GM21515 (cell line): ENCODE measurements around the gene MUC6.

Source experiments
- ATAC-seq: cut with Tn5 transposase; IDR thresholded peaks from one replicate; pipeline ENCODE4 v1.9.1; 2021; ENCODE audit not compliant: unreplicated experiment

MUC6 gene, protein sequence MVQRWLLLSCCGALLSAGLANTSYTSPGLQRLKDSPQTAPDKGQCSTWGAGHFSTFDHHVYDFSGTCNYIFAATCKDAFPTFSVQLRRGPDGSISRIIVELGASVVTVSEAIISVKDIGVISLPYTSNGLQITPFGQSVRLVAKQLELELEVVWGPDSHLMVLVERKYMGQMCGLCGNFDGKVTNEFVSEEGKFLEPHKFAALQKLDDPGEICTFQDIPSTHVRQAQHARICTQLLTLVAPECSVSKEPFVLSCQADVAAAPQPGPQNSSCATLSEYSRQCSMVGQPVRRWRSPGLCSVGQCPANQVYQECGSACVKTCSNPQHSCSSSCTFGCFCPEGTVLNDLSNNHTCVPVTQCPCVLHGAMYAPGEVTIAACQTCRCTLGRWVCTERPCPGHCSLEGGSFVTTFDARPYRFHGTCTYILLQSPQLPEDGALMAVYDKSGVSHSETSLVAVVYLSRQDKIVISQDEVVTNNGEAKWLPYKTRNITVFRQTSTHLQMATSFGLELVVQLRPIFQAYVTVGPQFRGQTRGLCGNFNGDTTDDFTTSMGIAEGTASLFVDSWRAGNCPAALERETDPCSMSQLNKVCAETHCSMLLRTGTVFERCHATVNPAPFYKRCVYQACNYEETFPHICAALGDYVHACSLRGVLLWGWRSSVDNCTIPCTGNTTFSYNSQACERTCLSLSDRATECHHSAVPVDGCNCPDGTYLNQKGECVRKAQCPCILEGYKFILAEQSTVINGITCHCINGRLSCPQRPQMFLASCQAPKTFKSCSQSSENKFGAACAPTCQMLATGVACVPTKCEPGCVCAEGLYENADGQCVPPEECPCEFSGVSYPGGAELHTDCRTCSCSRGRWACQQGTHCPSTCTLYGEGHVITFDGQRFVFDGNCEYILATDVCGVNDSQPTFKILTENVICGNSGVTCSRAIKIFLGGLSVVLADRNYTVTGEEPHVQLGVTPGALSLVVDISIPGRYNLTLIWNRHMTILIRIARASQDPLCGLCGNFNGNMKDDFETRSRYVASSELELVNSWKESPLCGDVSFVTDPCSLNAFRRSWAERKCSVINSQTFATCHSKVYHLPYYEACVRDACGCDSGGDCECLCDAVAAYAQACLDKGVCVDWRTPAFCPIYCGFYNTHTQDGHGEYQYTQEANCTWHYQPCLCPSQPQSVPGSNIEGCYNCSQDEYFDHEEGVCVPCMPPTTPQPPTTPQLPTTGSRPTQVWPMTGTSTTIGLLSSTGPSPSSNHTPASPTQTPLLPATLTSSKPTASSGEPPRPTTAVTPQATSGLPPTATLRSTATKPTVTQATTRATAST (N-terminal part only)

DNA sequence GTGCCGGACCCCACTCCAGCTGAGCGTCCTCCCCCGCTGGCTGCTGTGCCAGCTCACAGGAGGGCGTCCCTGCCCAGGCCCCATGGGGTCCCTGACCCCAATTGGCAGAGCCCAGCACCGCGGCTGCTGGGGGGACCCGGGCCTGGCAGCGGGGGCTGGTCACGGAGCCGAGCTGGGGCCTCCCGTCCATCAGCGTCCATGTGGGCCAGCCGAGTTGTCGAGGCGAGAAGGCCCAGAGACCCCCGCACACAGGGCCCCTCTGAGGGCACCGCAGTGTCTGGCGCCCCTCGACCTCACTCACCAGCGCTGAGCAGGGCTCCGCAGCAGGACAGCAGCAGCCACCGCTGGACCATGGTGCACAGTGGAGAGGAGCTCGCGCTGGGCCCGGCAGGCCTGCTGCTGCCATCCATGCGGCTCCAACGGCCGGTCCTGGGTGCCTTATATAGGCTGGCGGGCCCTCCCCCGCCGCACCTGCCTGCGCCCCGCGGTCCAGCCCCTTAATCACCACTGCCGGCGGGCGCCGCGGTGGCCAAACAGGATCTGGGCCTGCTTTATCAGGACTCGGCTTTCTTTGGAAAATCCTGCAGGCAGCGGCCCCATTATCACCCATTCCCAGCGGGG lies at the start of gene MUC6:
Gene MUC6, minus strand, starts transcription at position 416 of the 621 bp plus-strand sequence. Its CDS starts 63 bp downstream, at position 353.
- ATAC-seq = no peak

DNA sequence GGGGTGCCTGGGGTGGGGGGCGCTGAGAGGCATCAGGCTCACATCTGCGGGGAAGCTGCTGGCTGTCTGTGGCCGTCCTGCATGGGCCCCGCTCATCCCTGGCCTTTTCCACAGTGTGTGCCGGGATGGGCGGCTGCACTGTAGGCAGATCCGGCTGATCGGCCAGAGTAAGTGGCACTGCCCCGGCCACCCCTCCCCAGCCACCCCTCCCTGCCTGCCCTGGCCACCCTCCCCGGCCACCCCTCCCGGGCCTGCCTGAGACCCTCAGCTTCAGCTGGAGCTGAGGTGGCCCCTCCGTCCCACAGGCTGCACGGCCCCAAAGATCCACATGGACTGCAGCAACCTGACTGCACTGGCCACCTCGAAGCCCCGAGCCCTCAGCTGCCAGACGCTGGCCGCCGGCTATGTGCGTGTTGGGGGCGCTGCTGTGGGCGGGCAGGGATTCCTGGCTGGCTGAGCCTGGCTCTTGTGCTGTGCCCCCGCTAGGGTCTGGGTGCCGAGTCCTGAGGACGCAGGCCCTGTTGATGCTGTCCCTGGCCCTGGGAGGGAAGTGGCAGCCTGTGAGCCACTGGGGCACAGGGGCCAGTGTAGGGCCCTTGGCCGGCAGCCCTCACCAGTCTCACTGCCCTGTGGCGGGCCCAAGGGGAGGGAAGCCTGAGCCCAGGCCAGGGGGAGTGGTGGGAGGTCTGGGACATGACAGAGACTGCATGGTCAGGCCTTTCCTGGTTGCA lies 49.1 kb upstream of the MUC6 start:
- no peak for ATAC-seq

- ATAC-seq = no peak
These were observed 48.3 kb upstream of the MUC6 start for GRCh38 chr11:1084561-1085439.

DNA sequence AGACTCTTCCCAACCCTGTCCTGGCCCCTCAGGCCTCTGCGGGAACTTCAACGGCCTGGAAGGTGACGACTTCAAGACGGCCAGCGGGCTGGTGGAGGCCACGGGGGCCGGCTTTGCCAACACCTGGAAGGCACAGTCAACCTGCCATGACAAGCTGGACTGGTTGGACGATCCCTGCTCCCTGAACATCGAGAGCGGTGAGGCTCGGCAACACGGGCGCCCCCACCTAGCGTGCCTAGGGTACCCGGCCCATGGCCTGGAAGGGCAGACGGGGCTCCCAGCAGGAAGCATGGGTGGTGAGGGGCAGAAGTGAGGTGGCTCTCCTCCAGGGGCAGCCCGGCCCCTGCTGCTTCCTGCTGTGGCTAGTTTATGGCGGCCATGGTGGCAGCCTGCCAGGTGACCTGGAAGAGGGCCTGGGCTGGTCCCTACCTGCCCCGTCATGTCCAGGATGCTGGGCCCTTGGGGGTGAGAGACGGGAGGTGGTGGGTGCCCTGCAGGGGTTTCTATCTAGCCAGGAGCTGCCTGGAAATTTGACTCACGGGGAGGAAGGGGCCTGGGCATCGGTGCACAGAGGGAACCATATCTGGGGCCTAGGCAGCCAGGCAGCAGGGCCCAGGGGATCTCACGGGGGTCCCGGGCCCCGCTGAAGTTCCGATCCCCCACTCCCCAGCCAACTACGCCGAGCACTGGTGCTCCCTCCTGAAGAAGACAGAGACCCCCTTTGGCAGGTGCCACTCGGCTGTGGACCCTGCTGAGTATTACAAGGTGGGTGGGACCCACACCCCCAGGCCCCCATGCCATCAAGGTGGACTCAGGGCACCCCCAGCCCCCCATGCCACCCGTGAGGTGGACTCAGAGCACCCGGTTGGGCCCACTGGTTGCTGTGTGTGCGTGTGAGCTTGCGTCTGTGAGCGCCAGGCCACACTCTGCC lies 47.4 kb upstream of the MUC6 start:
- no peak for ATAC-seq

GRCh38 chr11:1082728-1083620 lies 46.5 kb upstream of the MUC6 start:
- no peak for ATAC-seq

- no peak for ATAC-seq
These were observed 45.8 kb upstream of the MUC6 start for GRCh38 chr11:1082346-1082727.

- no peak for ATAC-seq
These were observed 45.2 kb upstream of the MUC6 start for GRCh38 chr11:1081601-1082311.

DNA sequence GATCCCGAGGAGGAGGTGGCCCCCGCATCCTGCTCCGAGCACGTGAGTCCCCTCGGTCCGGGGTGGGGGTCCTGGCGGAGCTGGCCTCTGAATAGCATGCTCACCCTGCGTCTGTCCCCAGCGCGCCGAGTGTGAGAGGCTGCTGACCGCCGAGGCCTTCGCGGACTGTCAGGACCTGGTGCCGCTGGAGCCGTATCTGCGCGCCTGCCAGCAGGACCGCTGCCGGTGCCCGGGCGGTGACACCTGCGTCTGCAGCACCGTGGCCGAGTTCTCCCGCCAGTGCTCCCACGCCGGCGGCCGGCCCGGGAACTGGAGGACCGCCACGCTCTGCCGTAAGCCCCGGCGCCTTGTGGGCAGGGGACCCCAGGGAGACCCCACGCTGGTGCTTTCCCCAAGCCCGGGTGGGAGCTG lies 41.7 kb upstream of the MUC6 start:
- ATAC-seq = no peak

- no peak for ATAC-seq
These were observed 41.0 kb upstream of the MUC6 start for GRCh38 chr11:1077417-1078119.

- no peak for ATAC-seq
These were observed 40.5 kb upstream of the MUC6 start for GRCh38 chr11:1077033-1077416.

GRCh38 chr11:1076061-1076665 lies 39.6 kb upstream of the MUC6 start:
- ATAC-seq = no peak

GRCh38 chr11:1075341-1075911 lies 38.9 kb upstream of the MUC6 start:
- no peak for ATAC-seq

- ATAC-seq = no peak
These were observed 38.0 kb upstream of the MUC6 start, which contains the start of gene MUC2 for GRCh38 chr11:1074244-1075221. MUC2 (plus strand) TSS chr11:1074874.

DNA sequence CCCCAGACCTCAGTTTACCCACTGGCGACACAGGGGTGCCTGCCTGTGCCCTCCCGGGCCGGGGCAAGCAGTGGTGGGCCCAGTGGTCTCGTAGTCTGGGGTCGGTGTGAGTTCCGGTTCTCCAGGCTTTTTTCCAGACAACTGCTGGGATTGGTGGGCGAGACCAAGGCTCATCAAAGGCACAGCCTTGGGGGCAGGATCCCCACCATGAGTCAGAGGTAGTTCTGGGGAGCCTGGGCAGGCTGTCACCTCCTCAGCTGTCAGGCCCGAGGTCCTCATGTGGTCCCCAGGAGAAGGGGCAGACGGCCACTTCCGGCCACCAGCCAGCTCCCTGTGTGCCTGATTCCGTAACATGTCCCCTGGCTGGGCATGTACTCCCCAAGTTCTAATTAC lies 37.3 kb upstream of the MUC6 start:
- ATAC-seq = no peak
